ENCODE data around the gene KCNA4. TPM values are rescaled to one million over a fixed set of nuclear protein-coding genes. Genes with fewer than 3 reads are reported as not detected.
"Not testable (repeated sequence)": the region's sequence is repeated elsewhere in the genome, so short reads cannot be mapped to it uniquely, and the experiment has no call there.

The KCNA4 gene
- total RNA-seq, result not detected

DNA sequence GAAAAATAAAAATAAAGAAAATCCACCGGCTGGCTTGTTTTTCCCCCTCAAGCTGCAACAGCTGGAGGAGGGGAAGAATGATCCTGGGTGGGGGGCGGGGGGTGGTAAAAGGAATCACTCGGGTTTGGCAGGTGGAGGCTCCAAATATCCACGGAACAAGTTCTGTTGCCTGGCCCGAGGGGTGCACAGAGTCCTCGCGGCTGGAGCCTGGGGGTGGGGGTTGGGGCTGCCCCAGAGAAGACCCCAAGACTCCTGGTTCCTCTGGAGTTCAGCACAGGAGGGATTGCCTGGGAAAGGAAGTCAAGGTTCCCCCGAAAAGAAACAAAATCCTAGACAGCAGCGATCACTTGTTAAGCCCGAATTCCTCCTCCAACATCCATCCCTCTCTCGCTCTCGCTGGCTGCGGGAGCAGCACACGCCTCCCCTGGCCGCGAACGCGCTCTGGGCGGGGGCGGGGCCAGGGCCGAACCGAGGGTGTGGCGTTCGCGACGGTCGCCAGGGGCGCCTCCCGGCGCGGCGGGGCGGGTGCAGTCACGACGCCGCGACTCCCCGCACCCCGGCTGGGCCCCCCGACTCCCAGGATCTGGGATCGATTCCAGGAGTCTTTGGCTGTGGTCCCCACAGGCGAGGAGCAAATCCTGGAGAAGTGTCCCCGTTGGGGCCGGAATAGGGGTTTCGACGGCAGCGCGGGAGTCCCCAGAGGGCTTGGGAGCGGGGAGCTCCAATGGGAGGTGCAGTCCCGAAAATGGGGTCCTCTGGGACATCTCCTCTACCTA, at the start of gene KCNA4:
KCNA4 (minus strand) TSS at position 443 of the 776 bp plus-strand sequence. CDS start 4,352 bp downstream, outside the sequence.
- Mint-ChIP-seq H3K27me3 (peaks cover 24% of the 10 kb centered on the region), H3K27ac (no peak within 1 kb of the TSS), H3K4me1 (ENCODE audit: low read depth) (no peaks in the 10 kb centered on the region), H3K9me3 (no peaks in the 10 kb centered on the region), H3K36me3 (no peaks in the 10 kb centered on the region), H3K4me3 (no peak within 1 kb of the TSS)
- no peak for DNase-seq
- ChIA-PET CTCF (no interaction called here), POLR2A (no interaction called here)
- intact Hi-C loops (cut with micrococcal nuclease), result no loop called here

DNA sequence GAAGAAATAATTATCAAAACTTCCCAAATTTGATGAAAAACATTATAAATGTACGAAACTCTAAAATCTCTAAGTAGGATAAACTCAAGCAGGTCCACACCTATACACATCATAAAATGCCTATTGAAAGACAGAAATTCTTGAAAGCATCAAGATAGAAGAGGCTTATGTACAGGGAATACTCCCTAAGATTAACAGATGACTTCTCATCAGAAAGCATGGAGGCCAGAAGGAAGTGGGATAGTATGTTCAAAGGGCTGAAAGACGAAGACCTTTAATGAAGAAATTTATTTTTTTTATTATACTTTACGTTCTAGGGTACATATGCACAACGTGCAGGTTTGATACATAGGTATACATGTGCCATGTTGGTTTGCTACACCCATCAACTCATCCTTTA, 45.3 kb upstream of the KCNA4 start:
- DNase-seq, result no peak
- Mint-ChIP-seq H3K4me3 (no peak overlapping the region), H3K36me3 (peaks cover 3% of the 10 kb centered on the region), H3K27me3 (no peaks in the 10 kb centered on the region), H3K4me1 (ENCODE audit: low read depth) (no peaks in the 10 kb centered on the region), H3K27ac (no peak overlapping the region), H3K9me3 (peaks cover 36% of the 10 kb centered on the region)
- intact Hi-C loops (cut with micrococcal nuclease), result no loop called here
- POLR2A ChIA-PET, result no interaction called here
- CTCF ChIA-PET, result no interaction called here

DNA sequence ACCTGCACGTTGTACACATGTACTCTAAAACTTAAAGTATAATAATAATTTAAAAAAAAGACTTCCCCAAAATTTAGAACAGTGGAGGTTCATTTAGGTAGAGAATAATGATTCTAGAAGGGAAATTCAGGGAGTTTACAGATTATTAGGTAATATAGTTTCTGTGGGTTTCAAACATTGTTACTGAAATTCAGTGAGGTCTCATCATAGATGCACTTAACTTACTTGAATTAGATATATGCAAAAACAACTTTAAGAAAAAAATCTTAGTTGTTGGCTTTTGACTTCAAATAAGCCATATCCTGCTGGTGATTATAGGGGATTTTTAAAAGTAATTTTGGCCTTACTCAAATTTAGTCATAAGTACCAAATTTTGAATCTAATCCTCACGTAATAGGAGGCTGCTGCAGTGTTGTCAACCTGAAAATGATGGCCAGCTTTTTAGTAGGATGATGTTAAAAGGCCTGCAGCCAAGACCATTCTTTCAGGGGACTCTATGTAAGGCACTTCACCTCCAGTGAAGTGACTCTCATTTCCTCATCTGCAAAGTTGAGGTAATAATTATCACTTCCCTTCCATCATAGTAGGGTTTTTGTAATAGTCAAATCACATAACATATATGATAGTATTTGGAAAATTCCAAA, 42.5 kb upstream of the KCNA4 start:
- H3K27me3 Mint-ChIP-seq, result no peaks in the 10 kb centered on the region
- H3K4me3 Mint-ChIP-seq, result no peak overlapping the region
- no peaks in the 10 kb centered on the region for H3K36me3 Mint-ChIP-seq
- no peak for DNase-seq
- ChIA-PET CTCF (no interaction called here), POLR2A (no interaction called here)
- intact Hi-C loops (cut with micrococcal nuclease), result no loop called here
- H3K27ac Mint-ChIP-seq, result no peak overlapping the region
- no peaks in the 10 kb centered on the region for H3K4me1 Mint-ChIP-seq (ENCODE audit: low read depth)
- H3K9me3 Mint-ChIP-seq, result peaks cover 20% of the 10 kb centered on the region

DNA sequence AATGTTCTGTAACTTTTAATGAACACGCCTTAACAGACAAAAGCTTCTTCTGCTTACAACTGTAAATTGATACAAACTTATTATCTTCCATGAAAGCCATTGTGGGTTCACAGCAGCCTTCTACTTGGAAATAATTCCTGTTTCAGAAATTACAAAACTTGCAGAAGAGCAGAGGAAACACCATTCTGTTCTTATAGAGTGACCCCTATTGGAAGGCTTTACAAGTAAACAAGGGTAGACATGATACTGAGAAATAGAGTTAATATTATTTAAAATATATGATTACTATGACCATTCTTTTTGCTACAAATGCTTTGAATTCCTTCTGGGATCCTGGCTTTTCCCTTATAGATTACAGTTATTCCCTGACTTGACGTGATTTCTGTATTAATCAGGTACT, 32.4 kb upstream of the KCNA4 start:
- CTCF ChIA-PET, result no interaction called here
- H3K4me1 Mint-ChIP-seq (ENCODE audit: low read depth), result no peaks in the 10 kb centered on the region
- no peaks in the 10 kb centered on the region for H3K36me3 Mint-ChIP-seq
- no peak overlapping the region for H3K27ac Mint-ChIP-seq
- no peaks in the 10 kb centered on the region for H3K27me3 Mint-ChIP-seq
- H3K4me3 Mint-ChIP-seq, result no peak overlapping the region
- POLR2A ChIA-PET, result no interaction called here
- H3K9me3 Mint-ChIP-seq, result no peaks in the 10 kb centered on the region
- intact Hi-C loops (cut with micrococcal nuclease), result no loop called here
- no peak for DNase-seq

DNA sequence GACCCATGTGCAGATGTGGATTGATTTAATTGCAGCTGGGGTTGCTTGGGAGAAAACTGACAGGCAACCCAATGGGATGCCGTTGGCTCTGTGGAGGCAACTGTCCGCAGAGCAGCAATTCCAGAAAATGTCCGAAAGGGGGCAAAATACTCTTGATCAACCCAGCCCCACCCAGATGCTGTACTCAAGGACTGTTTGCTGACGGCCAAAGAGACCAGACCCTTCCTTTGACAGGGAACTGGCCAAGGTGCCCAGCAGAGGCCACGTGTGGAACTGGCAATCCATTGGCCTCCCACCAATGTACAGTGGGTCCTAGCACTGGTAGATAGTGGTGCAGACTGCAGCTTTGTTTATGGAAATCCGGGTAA, 29.7 kb upstream of the KCNA4 start:
- CTCF ChIA-PET, result interaction anchor here (1.9 kb wide), 1 partner anchor 82 kb away, joined by 5 read pairs; no protein-coding TSS in a partner anchor

DNA sequence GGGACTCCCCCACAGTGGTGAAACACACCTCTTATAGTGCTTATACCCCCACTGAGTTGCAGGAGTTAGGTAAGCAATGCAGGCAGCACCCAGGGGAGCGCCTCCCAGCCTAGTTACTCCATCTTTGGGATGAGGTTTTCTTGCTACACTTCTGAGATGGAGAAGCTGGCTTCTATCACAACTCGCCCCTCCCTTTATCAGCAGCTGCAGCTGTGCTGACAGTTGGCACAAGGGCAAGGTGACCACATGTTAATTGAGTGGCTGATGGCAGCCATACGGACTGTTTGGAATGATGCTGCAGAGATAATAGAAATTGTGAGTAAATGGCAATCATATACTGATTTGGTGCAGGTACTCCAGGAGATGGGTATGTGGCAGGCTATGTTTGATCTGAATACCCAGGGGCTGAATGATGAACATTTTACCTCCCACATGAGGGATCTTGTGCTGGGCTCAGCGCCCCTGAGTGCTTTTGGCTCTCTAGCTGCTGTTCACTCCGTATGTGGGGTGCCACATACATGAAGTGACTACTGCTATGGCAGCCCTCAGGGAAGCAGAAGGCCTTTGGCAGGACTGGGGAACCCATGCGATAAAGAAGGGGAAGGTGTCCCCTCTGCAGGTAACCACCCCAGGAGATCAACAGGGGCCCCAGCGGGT, 29.2 kb upstream of the KCNA4 start:
- no peaks in the 10 kb centered on the region for H3K36me3 Mint-ChIP-seq
- H3K27me3 Mint-ChIP-seq, result no peaks in the 10 kb centered on the region

More for the DNA sequence above, 29.7 kb upstream of the KCNA4 start:
- Mint-ChIP-seq H3K9me3 (no peaks in the 10 kb centered on the region), H3K27ac (no peak overlapping the region), H3K4me3 (no peak overlapping the region), H3K27me3 (no peaks in the 10 kb centered on the region), H3K36me3 (no peaks in the 10 kb centered on the region), H3K4me1 (ENCODE audit: low read depth) (no peaks in the 10 kb centered on the region)
- DNase-seq, result no peak
- intact Hi-C loops (cut with micrococcal nuclease), result no loop called here
- POLR2A ChIA-PET, result no interaction called here

DNA sequence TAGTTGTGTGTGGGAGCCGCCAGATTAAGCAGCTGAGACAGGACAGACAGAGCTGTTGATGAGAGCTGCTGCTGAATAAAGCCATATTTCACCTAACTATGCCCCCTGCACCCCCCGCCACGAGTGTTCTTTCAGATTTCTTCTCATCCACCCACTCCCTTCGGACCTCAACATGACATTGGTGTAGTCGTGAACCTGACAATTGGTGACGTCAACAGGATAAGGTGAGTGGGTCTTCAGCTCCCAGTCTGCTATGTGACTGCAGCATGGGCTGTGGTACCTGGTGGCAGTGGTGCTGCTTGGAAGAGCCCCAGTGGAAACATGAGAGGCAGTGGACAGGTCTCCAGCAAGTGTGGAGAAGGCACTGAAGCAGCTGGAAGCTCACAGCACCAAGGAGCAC, 28.3 kb upstream of the KCNA4 start:
- intact Hi-C loops (cut with micrococcal nuclease), result no loop called here
- Mint-ChIP-seq H3K9me3 (peaks cover 2% of the 10 kb centered on the region), H3K36me3 (no peaks in the 10 kb centered on the region), H3K4me1 (ENCODE audit: low read depth) (no peaks in the 10 kb centered on the region), H3K27me3 (no peaks in the 10 kb centered on the region), H3K4me3 (no peak overlapping the region), H3K27ac (no peak overlapping the region)
- no peak for DNase-seq
- ChIA-PET CTCF (no interaction called here), POLR2A (no interaction called here)

More for the DNA sequence above, 29.2 kb upstream of the KCNA4 start:
- no peaks in the 10 kb centered on the region for H3K4me1 Mint-ChIP-seq (ENCODE audit: low read depth)
- intact Hi-C loops (cut with micrococcal nuclease), result no loop called here
- no peak overlapping the region for H3K4me3 Mint-ChIP-seq
- ChIA-PET POLR2A (no interaction called here), CTCF (interaction anchor here (1.9 kb wide), 1 partner anchor 82 kb away, joined by 5 read pairs; no protein-coding TSS in a partner anchor)
- H3K9me3 Mint-ChIP-seq, result no peaks in the 10 kb centered on the region
- no peak for DNase-seq
- H3K27ac Mint-ChIP-seq, result no peak overlapping the region

DNA sequence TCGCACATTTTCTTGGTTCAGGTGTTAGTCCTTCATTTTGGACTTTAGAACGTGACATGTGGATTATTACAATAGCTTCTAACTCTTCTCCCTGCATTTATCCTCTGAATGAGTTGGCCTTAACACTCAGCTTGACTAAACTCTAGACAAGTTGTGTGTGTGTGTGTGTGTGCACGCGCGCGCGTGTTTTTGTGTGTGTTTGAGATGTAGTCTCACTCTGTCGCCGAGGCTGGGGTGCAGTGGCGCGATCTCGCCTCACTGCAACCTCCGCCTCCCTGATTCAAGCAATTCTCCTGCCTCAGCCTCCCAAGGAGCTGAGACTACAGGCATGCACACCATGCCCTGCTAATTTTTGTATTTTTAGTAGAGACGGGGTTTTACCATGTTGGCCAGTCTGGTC, 24.3 kb upstream of the KCNA4 start:
- no peaks in the 10 kb centered on the region for H3K4me1 Mint-ChIP-seq (ENCODE audit: low read depth)
- H3K27ac Mint-ChIP-seq, result no peak overlapping the region
- H3K27me3 Mint-ChIP-seq, result no peaks in the 10 kb centered on the region
- ChIA-PET CTCF (no interaction called here), POLR2A (no interaction called here)
- intact Hi-C loops (cut with micrococcal nuclease), result no loop called here
- H3K9me3 Mint-ChIP-seq, result peaks cover 3% of the 10 kb centered on the region
- no peak for DNase-seq
- H3K4me3 Mint-ChIP-seq, result no peak overlapping the region
- H3K36me3 Mint-ChIP-seq, result no peaks in the 10 kb centered on the region

DNA sequence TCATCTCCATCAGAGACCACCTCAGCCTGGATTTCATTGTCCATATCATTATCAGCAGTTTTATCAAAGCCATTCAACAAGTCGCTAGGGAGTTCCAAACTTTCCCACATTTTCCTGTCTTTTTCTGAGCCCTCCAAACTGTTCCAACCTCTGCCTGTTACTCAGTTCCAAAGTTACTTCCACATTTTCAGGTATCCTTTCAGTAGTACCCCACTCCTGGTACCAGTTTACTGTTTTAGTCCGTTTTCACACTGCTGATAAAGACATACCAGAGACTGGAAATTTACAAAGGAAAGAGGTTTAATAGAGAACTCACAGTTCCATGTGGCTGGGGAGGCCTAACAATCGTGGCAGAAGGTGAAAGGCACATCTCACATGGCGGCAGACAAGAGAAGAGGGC, 17.9 kb upstream of the KCNA4 start:
- H3K36me3 Mint-ChIP-seq; intact Hi-C loops (cut with micrococcal nuclease); H3K27ac Mint-ChIP-seq; H3K4me3 Mint-ChIP-seq; H3K4me1 Mint-ChIP-seq (ENCODE audit: low read depth); CTCF ChIA-PET; DNase-seq; H3K9me3 Mint-ChIP-seq; H3K27me3 Mint-ChIP-seq; POLR2A ChIA-PET: not testable (repeated sequence)

DNA sequence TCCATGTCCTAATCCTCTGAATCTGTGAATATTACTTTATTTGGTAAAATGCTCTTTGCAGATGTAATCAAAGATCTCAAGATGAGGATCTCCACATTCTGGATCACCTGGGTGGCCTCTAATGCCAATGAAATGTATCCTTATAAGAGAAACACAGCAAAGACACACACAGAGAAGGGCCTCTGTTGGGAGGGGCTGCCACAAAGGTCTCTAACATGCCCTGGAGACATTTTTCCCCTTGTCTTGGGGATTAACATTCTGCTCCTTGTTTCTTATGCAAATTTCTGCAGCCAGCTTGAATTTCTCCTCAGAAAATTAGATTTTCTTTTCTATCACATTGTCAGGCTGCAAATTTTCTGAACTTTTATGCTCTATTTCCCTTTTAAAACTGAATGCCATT, 17.3 kb upstream of the KCNA4 start:
- H3K27me3 Mint-ChIP-seq; intact Hi-C loops (cut with micrococcal nuclease); H3K4me3 Mint-ChIP-seq; H3K4me1 Mint-ChIP-seq (ENCODE audit: low read depth); H3K36me3 Mint-ChIP-seq; DNase-seq; CTCF ChIA-PET; H3K27ac Mint-ChIP-seq; POLR2A ChIA-PET; H3K9me3 Mint-ChIP-seq: not testable (repeated sequence)

DNA sequence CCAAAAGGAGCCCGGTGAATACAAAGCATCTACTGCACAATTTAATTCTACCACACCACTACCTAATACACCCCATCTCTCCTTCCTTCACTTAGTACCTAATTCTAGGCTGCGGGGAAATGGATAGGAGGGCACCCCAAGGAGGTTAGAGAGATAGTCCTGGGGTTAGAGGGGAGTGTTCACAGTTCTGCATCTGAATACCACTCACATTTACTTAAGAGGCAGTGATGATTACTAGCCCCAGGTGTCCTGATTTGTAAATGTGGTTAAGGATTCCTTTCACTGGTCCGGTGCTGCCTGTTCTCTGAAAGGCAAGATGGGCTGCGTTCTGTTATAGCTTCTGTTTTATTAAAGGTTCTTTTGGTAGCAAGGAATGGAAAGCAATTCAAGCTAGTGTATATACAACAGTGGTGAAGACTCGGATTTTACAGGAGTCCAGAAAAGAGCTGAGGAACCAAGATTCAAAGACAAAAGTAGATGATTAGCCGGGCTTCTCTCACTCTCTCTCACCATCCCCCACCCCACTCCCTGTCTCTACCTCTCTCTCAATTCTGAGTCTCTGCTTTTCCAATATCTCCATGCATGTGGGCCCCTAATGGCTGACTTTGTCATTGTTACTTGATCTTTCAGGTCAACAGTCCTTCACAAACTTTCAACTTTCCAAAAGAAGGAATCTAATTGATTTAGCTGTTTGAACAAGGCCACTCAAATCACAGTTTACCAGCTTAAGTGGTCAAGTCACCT, 8.7 kb upstream of the KCNA4 start:
- H3K4me3 Mint-ChIP-seq, result no peak overlapping the region
- H3K9me3 Mint-ChIP-seq, result peaks cover 3% of the 10 kb centered on the region
- H3K36me3 Mint-ChIP-seq, result no peaks in the 10 kb centered on the region
- H3K27ac Mint-ChIP-seq, result no peak overlapping the region
- POLR2A ChIA-PET, result no interaction called here
- CTCF ChIA-PET, result no interaction called here
- no peak for DNase-seq
- H3K27me3 Mint-ChIP-seq, result no peaks in the 10 kb centered on the region
- intact Hi-C loops (cut with micrococcal nuclease), result no loop called here
- no peaks in the 10 kb centered on the region for H3K4me1 Mint-ChIP-seq (ENCODE audit: low read depth)

DNA sequence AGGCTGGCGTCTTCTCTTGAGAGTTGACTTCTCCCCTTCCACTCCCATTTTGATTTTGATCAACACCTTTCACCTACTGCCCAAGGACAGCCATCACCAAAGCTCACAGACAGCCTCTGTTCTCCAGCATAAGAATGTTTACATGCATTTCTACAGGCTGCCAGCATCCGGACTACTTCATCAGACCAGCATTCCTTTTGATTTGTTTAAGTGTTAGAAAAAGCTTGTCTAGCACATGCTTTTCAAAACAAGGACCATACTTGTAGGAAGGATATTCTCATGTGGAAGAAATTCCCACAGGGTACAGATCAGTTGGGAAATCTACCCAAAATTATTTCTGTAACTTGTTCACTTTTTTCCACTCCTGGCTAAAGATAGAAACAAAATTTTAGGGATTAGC, 6.2 kb upstream of the KCNA4 start:
- Mint-ChIP-seq H3K4me1 (ENCODE audit: low read depth) (no peaks in the 10 kb centered on the region), H3K27ac (no peak overlapping the region), H3K36me3 (no peaks in the 10 kb centered on the region), H3K4me3 (no peak overlapping the region), H3K27me3 (peaks cover 14% of the 10 kb centered on the region), H3K9me3 (peaks cover under 1% of the 10 kb centered on the region)
- no peak for DNase-seq
- intact Hi-C loops (cut with micrococcal nuclease), result no loop called here
- ChIA-PET CTCF (no interaction called here), POLR2A (no interaction called here)

Measured in activated CD4-positive, alpha-beta memory T cell treated with anti-CD3 and anti-CD28 coated beads for 36 hours (primary cell).